ENCODE measurements around the gene CEP250.
A peak's percentile ranks its signal among the peaks of the same experiment; 100 is the strongest.

CEP250 gene

GRCh38 chr20:35458388-35458787 is 3.0 kb downstream of the CEP250 start:
- no peak for DNase-seq

- no peak for DNase-seq
Measured at GRCh38 chr20:35461620-35462019, 6.2 kb downstream of the CEP250 start.

GRCh38 chr20:35462351-35462750 is 7.0 kb downstream of the CEP250 start:
- no peak for DNase-seq

- peak; percentile 13 for DNase-seq
Measured at GRCh38 chr20:35463455-35464300, 8.3 kb downstream of the CEP250 start.

- DNase-seq = no peak
Measured at GRCh38 chr20:35465976-35466375, 10.6 kb downstream of the CEP250 start.

- DNase-seq = no peak
Measured at GRCh38 chr20:35466856-35467255, 11.5 kb downstream of the CEP250 start.

GRCh38 chr20:35467339-35468224 is 12.2 kb downstream of the CEP250 start:
- no peak for DNase-seq

- DNase-seq = no peak
Measured at GRCh38 chr20:35468671-35469334, 13.4 kb downstream of the CEP250 start.

GRCh38 chr20:35472209-35472608 is 16.8 kb downstream of the CEP250 start:
- DNase-seq = no peak

GRCh38 chr20:35473684-35474083 is 18.3 kb downstream of the CEP250 start:
- no peak for DNase-seq

- DNase-seq = no peak
Measured at GRCh38 chr20:35474303-35474871, 19.0 kb downstream of the CEP250 start.

GRCh38 chr20:35476288-35476687 is 20.9 kb downstream of the CEP250 start:
- DNase-seq = no peak

GRCh38 chr20:35478804-35479472 is 23.5 kb downstream of the CEP250 start:
- no peak for DNase-seq

- no peak for DNase-seq
Measured at GRCh38 chr20:35479798-35480197, 24.4 kb downstream of the CEP250 start.

GRCh38 chr20:35487479-35487878 is 32.1 kb downstream of the CEP250 start:
- DNase-seq = no peak

- DNase-seq = no peak
Measured at GRCh38 chr20:35489717-35490116, 34.3 kb downstream of the CEP250 start.

- peak; percentile 27 for DNase-seq
Measured at GRCh38 chr20:35490736-35491181, 35.4 kb downstream of the CEP250 start.

- DNase-seq = no peak
Measured at GRCh38 chr20:35491823-35492222, 36.4 kb downstream of the CEP250 start.

GRCh38 chr20:35492352-35492751 is 37.0 kb downstream of the CEP250 start:
- no peak for DNase-seq

GRCh38 chr20:35496481-35496880 is 41.1 kb downstream of the CEP250 start:
- no peak for DNase-seq

- no peak for DNase-seq
Measured at GRCh38 chr20:35497320-35497719, 41.9 kb downstream of the CEP250 start.

- no peak for DNase-seq
Measured at GRCh38 chr20:35497780-35498189, 42.4 kb downstream of the CEP250 start.

Measured in effector CD8-positive, alpha-beta T cell (primary cell).